ENCODE measurements around the gene MRE11.
"Not testable (repeated sequence)": the region's sequence is repeated elsewhere in the genome, so short reads cannot be mapped to it uniquely, and the experiment has no call there.

The MRE11 gene

DNA sequence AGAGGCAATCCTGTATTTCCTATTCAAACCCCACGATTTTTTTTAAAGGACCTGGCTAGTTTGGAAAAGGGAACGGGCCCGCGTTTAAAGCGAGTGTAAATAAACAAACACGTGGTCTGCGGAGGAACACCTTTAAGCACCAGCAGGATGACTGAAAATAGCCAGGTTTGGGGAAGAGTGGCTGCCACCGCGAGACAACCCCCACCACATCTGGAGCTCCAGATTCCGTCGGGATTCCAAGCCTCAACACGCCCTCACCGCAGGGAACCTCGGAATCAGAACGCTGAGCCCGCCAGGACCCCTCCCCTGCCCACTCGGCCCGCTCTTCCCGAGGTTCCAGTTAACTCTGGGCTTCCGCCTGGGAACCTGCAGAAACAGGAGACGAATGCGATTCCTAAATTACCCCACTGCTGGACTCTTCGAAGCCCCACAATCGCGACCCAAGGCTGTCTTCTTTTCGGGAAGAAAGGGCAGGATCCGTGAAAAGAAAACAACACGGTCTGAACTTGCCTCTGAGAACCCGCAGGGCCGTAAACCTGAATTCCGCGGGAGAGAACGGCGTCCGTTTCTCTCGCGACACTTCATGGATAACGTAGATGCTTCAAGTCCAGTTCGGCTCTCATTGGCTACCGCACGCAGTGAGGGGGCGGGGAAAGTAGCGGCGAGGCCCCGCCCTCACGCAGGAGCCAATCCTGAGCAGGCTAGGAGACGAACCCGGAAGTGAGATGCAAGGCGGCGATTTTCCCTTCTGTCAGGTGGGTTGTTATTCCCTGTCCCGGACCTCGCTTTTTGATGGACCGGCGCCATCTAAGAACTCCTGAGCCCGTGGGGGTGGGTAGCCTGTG, at the start of gene MRE11, which contains the start of gene ANKRD49:
Gene MRE11, minus strand, starts transcription at position 564 of the 845 bp plus-strand sequence. CDS start 1,043 bp downstream, outside the sequence.
Gene ANKRD49, plus strand, starts transcription at position 704 of the 845 bp plus-strand sequence. CDS start 2,710 bp downstream, outside the sequence.
- DNase-seq: peak; percentile 88

DNA sequence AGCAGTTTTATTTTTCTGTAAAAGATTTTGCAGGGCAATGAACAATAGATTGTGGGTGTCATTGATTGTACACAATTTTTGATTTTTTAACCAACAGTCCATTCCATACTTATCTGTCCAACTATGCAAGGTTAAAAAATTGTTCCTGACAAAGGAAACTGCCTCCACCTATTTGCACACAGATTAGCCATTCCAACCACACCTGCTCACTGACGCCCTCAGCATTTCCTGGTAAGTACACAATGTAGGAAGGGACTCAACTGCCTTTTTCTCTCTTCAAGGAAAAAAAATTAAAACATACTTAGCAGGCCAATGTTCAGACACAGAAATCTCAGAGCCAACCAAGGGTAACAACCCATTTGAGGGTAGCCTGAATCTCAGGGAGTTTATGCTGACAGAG, 45.8 kb upstream of the MRE11 start:
- no peak for DNase-seq

DNA sequence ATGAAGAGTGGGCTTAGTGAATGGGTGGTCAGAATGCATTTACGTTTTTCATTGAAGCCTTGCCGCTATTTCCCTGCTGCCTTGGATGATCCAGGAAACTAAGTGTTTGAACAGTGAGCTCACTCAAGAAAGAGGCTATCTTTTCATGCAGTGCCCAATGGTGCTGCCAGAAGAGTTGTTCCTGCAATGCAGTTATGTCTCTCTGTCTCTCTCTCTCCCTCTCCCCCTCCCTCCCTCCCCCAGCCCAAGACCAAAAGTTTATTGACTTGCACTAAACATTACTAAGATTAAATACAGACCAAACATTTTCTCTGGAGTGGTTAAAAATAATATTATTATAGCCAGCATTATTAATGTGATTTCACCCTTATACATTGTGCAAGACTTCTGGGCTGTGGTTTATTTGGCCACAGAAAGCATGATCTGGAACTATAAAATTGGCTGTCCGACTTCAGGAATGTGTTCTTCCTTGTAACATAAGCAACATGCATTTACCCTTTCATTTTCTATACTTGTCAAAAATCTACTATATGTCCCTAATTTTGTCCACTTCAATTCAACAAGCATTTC, 43.5 kb upstream of the MRE11 start:
- DNase-seq: no peak

DNA sequence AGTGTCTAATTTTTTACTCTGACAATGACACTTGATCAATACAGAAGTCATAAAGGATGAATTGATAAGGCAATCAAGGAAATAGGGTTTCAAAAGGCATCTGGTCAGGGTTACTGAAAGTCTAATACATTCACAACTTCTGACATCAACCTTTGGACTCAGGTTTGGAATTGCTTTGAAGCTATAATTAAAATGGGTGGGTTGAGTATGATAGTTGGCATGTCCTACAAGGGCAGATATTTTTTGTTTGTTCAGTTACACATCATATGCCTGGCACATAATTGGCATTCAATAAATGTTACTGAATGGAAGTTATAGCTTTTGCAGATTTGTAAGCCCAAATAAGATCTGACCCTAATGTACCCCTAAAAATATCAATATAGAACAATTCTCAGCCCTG, 42.7 kb upstream of the MRE11 start:
- no peak for DNase-seq

DNA sequence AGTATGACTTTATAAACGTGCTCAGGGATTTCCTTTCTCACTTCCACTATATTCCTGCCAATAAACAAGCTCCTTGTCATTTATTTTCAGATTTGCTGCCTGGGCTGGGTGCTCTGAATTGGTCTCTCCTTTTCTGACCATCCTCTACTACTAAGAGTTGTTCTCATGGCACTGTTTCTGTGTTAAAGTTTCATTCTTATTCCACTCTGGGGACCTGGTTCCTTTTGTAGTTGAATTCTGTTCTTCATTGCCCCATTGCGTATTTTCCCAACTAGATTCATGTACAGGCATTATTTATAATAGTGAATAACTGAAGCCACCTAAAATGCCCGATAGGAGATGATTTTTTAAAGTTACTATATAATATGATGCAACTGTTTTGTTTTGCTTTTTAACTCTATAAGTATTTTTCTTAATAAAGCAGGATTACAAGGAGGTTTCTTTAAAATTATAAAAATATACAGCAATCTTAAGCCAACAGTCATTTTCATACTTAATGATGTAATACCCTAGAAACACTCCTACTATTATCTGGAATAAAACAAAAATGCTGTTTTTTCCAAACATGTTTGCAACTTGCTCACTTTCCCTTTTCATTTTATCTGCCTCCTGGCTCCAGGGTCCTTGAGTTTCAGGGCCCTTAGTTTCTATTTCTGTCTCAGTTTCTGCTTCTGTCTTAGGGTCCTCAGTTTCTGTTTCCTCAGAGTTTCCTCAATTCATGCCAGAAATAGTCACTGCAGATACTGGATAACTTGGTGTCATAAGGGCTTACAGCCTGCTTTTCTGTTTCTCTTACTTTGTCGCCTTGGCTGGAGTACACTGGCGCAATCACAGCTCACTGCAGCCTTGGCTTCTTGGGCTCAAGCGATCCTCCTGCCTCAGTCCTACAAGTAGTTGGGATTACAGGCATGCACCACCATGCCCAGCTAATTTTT, 40.3 kb upstream of the MRE11 start:
- no peak for DNase-seq

DNA sequence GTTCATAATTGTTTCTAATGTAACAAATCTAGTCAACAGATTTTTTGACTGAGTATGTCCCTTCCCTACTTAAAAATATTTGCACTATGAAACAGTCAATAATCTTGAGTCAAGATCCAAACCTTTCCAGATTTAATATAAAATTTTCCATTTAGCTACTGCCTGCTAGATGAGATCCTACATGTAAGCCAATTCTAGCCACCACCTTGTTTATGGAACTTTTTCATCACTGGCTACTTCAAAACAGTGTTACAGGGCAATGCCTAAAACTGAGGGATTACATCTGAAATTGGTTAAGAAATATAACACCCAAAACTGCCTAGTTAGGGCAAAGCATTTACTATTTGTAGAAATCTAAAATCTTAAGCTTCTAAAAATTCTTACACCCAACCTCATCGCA, 39.6 kb upstream of the MRE11 start:
- DNase-seq: no peak

DNA sequence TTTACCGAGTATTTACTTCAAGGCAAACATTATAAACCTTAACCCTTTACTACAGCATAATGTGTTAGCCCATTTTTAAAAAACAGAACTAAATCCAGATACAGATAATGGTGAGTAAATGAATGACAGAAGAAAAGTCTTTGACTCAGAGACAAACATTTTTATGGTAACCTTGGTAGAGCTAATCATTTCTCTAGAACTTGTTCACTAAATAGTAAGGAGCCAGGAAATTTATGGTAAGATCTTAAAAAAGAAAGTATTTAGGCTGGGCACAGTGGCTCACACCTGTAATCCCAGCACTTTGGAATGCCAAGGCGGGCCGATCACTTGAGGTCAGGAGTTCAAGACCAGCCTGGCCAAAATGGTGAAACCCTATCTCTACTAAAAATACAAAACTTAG, 38.6 kb upstream of the MRE11 start:
- DNase-seq: no peak

DNA sequence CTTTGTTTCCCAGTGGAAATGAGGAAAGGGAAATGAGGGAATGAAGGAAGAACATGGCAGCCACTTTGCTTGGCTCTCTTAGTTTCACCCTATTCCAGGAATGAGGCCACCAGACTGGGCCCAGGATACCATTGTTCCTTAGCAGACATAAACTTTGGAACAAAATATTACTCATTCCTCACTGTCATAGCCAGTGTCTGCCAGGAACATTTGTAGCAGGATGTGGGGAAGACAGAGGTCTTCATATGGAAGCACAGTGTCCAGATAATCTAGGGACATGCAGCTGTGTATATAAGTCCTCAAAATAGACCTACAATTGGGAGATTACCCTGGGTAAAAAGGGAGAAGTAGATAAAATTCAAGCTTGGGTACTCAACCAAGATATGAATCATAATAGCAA, 34.9 kb upstream of the MRE11 start:
- DNase-seq: no peak

DNA sequence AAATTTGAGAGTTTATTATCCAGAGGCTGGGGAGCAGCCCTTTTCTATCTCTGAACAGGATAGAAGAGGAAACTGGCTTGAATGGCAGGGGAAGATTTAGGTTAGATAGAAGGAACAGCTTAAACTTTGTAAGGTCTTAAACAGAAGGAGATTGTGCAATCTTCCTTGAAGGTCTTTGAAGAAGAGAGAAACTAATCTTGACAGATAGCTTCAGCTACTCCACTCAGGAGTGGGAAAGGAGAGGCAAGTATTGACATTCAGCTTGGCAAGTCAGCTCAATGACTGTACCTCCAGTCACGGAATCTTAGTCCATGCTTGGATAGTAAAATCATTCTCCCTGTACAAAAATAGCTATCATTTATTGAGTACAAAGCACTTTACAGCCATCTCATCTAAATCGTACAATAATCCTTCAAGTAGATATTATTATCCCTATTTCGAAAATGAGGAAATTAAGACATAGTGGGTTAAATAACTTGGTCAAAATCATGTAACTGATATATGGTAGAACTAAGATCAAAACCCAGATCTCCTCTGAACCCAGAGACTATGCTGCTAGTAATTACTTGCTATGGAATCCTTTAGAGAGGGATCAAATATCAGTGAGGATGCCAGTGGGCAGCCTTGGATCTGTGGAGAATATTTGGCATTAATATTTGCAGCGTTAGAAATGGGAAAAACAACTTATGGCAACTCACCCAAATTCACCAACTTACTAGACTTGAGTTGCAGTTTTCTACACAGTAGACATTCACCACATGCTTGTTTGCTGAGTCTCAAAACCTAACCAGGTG, 33.2 kb upstream of the MRE11 start:
- no peak for DNase-seq

DNA sequence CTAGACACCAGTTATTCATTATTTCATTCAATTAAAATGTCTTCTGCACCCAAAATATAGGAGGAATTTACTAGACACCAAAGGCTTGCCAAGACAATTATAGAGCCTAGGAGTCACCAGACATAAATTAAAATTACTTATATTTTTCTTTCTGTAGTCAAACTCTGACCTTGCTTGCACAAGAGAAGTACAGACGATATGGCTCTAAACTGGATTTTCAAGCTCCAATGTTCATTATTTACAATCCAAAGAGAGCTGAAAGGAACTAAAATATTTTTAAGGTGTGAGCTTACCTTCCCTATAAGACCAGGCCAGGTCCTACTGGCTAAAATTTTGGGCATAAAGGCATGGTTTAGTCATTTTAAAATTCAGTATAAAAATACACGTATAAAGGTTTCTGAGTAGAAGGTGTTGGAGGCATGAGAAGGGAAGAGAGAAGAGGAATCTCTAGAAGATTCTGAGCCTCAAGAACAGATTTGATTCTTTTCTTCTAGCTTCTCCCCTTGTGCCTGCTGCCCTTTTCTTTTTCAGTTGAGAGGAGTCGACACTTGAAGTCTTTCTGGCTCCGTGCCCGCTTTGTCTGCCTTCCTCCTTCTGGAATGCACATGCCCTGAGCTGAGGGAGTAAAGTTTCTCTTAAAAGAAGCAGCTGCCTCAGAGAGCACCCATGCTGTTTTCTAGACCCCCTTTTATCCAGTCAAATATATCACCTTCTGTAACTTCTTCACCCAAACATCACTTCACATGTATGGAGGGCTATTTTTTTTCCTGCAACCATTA, 32.1 kb upstream of the MRE11 start:
- no peak for DNase-seq

DNA sequence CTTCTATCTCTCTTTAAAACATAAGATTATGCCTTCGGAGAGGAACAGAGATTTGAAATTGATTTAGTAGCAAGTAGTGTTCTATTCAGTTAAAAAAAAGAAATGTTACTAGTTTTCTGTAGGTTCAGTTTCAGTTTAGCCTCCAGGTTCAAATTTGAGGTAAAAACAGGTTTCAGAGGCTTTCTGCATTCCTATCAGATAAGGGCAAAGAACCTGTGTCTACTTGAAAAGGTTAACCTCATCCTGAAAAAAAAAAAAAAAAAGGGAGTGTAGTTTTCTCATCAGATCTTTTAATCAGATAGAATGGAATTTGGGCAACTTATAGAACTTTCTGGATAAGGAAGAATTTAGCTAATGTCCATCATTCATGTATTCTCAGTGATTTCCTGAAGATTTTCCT, 30.7 kb upstream of the MRE11 start:
- no peak for DNase-seq

DNA sequence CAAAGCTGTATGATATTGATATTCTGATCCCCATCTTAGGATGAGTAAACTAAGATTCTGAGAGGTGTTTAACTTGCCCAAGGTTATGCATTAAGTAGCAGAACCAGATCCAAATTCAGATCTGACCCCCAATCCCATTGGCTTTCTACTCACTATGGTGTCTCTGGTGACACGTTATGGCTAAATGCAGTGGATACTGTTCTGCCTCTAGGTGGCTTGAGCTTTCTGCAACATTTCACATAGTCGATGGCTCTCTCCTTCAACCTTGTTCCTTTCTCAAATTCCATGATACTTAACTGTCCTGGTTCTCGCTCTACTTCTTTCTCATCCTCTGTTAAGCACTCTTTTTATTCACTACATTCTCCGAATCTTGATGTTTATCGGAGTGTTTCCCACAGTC, 28.0 kb upstream of the MRE11 start:
- no peak for DNase-seq

DNA sequence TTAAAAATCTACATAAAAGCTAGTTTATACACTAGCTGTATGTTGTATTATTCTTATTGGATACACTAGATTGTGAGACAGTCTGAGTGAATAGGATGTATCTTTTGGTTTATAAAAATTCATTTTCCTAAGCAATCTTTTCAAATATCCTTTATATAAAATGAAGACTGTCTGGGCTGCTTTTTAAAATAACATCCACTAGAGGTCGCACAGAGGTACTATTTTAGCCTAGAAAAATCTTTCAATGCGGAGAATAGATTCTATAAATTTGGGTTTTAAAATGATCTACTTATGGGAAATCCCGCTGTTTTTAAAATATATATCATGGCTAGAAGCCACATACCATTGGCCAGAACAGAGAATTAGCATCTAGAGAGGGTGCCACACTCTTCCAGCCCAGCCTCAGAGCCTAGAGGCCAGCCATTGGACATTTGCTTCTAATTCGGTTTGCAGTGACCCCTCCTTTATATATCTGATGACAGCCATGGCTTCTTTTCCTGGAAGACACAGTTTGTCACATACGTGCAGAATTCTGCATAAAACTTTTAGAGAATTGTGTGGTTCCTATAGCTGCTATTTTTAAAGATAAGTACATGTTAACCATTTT, 25.9 kb upstream of the MRE11 start:
- DNase-seq: peak; percentile 6

DNA sequence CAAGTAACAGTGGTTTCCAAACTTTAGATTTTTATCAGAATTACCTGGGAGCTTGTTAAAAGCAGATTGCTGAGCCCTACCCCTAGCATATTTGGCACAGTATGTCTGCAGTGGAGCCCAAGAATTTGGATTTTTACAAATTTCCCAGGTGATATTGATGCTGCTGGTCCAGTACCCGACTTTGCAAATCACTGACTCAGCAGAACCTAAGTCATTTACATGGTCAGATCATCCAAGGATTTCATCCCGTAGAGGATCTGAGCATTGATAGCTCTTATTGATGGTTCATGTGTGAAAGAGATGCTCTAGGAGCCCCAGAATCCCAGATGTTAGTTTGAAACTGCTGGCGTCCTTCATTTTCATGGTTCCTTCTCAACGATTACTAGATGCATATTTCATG, 24.7 kb upstream of the MRE11 start:
- DNase-seq: no peak

DNA sequence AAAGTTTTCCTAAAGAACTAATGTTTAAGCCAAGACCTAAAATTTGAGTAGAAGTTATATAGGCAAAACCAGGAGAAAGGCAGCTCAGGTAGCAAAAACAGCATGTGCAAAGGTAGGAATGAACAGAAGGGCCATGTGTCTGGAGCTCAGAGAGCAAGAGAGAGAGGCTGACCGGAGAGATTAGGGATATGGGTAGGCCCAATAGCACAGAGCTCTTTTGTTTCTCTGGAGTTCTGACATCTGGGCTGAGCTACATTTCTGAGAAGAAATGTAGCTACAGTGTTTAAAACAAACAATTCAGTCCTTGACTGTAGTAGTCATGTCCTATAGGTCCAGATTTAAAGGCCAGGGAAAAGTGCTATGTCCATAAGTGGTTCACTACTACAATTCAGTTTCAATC, 23.1 kb upstream of the MRE11 start:
- DNase-seq: no peak

DNA sequence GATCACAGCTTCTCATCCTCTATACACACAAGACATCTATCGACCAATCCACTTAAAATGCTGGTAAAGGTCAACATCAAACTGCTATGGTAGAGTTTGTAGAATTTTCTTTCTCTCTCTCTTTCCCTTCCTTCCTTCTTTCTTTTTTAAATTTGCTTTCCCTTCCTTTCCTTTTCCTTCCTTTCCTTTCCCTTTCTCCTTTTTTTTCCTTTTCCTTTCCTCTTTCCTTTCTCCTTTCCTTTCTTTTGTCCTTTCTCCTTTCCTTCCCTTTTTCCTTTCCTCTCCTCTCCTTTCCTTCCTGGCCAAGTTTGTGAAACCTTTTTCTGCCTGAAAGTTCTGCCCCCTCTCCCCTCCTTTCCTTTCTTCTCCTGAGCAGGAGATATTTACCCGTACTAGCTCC, 21.8 kb upstream of the MRE11 start:
- no peak for DNase-seq

DNA sequence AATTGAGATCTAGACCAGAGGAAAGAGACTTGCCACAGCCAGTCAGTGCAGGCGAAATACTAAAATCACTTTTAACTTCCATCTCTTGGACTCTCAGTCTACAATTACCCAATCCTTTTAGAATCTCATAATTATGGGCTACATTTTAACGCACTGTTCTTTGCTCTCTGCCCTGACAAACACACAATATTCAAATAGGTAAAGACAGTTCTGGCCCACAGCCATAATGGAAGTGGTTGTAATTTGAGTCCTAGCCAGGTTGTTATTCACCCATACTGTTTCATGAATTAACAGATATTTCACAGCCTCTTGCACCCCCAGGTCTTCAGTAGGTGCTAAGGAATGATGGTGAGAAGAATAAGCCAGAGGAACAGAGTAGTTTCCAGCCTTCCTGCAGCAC, 19.4 kb upstream of the MRE11 start:
- peak; percentile 59 for DNase-seq

DNA sequence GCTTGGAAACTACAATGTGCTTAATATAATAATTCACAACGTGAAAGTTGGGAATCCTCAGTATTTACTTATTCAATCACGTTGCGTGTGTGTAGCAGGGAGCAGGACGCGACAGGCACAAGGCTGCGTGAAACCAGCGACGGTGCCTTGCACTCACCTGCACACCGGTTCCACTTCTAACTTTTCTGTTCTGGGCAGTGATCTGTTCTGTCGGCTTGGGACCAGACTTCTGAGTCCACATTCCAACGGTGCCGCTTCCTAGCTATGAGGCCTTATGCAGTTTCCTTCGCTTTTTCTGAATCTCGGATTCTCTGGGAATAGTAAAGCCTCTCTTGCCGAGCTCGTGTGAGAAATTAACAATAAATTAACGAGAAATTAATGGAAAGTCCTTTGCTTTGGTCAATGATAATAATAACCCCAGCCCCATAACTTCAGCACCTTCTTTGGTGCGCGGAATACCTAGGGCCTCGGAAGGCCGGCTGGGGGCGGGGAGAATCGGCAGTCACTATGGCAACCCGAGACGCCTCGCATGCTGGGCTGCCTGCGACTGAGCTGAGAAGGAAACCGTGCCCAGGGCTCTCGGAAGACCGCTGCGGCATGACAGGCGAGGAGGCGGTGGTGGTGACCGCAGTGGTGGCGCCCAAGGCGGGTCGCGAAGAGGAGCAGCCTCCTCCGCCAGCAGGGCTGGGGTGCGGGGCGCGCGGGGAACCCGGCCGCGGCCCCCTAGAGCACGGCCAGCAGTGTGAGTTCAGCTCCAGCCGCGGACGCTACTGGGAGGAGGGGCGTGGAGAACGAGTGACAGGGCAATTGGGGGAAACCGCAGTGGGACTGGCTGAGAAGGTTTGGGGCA, 18.5 kb upstream of the MRE11 start, which contains the start of gene C11orf97:
Gene C11orf97, plus strand, starts transcription at position 530 of the 850 bp plus-strand sequence. Its CDS starts 68 bp downstream, at position 598.
- peak; percentile 6 for DNase-seq

DNA sequence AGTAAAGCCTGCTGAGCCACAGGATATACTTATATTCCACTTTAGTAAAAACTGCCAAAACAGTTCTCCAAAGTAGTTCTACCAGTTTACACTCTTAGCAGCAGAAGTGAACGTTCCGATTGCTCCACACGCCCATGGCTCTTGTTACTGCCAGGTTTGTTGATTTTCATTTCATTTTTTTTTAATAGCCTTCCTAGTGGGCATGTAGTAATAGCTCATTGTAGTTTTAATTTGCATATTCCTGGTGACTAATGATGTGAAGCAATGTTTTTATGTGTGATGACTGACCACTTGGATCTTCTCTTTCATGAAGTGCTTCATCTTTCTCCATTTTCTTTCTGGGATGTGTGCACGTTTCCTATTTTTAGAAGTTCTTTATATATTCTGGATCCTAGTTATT, 13.8 kb upstream of the MRE11 start:
- no peak for DNase-seq

DNA sequence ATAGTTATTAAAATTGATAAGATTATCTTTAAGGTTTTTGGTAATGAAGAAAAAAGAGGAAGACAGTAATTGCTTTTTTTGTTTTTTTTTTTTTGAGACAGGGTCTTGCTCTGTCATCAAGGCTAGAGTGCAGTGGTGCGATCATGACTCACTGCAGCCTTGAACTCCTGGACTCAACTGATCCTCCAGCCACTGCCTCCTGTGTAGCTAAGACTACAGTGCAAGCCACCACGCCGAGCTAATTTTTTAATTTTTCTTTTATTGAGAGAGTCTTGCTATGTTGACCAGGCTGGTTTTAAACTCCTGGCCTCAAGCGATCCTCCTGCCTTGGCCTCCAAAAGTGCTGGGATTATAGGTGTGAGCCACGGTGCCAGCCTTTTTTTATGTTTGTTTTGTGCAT, 12.9 kb upstream of the MRE11 start:
- not testable (repeated sequence) for DNase-seq
